Activated CD8-positive, alpha-beta T cell treated with anti-CD3 and anti-CD28 coated beads, Interleukin-2, amount 10 ng/mL, durations not matched to agents 7 days and 5 days (primary cell): ENCODE measurements around the gene PRIM2. TPM values are rescaled to one million over a fixed set of nuclear protein-coding genes. Genes with fewer than 3 reads are reported as not detected.
"Not testable (repeated sequence)": the region's sequence is repeated elsewhere in the genome, so short reads cannot be mapped to it uniquely, and the experiment has no call there.

Source experiments
- ATAC-seq: fragments of 150-1000 bp; cut with Tn5 transposase; one replicate; pipeline ENCODE4 v1.10.0; 2021; ENCODE audit warnings: moderate library complexity
- CTCF ChIA-PET: fragments of 350-600 bp; sonication (Branson Sonifier 250); formaldehyde crosslinking; loops from one replicate; lab custom pipeline; 2021; ENCODE audit warnings: antibody characterized with exemption; lab: Charles Lee
- POLR2A ChIA-PET: fragments of 350-600 bp; sonication (Branson Sonifier 250); formaldehyde crosslinking; loops from one replicate; lab custom pipeline; 2021; ENCODE audit warnings: antibody characterized with exemption; lab: Charles Lee
- DNase-seq: peaks from one replicate; pipeline ENCODE4 v3.0.0-alpha.2; 2020
- H3K27ac Mint-ChIP-seq: one replicate; pipeline ENCODE4 v1.8.0; 2021; ENCODE audit warnings: mild to moderate bottlenecking, mixed read lengths
- H3K27me3 Mint-ChIP-seq: one replicate; pipeline ENCODE4 v1.8.0; 2021; ENCODE audit warnings: low read depth, mixed read lengths
- H3K36me3 Mint-ChIP-seq: one replicate; pipeline ENCODE4 v1.8.0; 2021; ENCODE audit warnings: low read depth, mixed read lengths
- H3K4me1 Mint-ChIP-seq: one replicate; pipeline ENCODE4 v1.8.0; 2021; ENCODE audit warnings: low read depth, mixed read lengths
- H3K4me3 Mint-ChIP-seq: one replicate; pipeline ENCODE4 v1.8.0; 2021; ENCODE audit warnings: mild to moderate bottlenecking, mixed read lengths
- H3K9me3 Mint-ChIP-seq: one replicate; pipeline ENCODE4 v1.8.0; 2022; ENCODE audit warnings: mixed read lengths; ENCODE audit not compliant: insufficient read depth
- total RNA-seq, 2 experiments: library from RNA; stranded (reverse); gene quantifications; one replicate each; pipeline ENCODE4 v1.2.3, GENCODE V29; 2021

PRIM2 gene
- total RNA-seq, 2 experiments from 2014 or later: 41.4 to 46.5 TPM

DNA sequence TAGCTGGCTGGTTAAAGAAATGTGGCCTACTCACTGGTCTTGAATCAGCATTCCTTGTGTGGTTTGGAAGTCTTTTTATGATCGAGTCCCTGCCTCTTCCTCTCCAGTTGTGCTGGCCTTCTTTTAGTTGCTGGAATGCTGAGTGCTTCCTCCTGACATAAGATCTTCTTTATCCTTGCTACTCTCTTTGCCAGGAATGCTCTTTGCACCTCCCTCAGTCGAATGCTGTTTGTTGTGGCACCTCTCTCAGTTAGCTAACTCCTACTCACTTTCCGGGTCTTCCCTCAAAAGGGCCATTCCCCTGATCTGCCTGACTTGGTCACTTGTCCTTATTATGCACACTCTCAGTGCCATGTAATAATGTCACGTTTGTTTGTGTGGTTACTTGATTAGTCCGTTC lies 146.4 kb downstream of the PRIM2 start:
- ATAC-seq, H3K4me3 Mint-ChIP-seq, POLR2A ChIA-PET, H3K4me1 Mint-ChIP-seq, DNase-seq, CTCF ChIA-PET, H3K27ac Mint-ChIP-seq, H3K27me3 Mint-ChIP-seq, H3K9me3 Mint-ChIP-seq: not testable (repeated sequence)
- peaks cover 13% of the 10 kb centered on the region for H3K36me3 Mint-ChIP-seq

- DNase-seq, CTCF ChIA-PET, H3K27me3 Mint-ChIP-seq, H3K27ac Mint-ChIP-seq, H3K4me3 Mint-ChIP-seq, H3K9me3 Mint-ChIP-seq, POLR2A ChIA-PET, ATAC-seq, H3K4me1 Mint-ChIP-seq: not testable (repeated sequence)
- peaks cover 10% of the 10 kb centered on the region for H3K36me3 Mint-ChIP-seq
Observed at GRCh38 chr6:57465968-57466367, 148.5 kb downstream of the PRIM2 start.

- H3K4me1 Mint-ChIP-seq: no peaks in the 10 kb centered on the region
- no peak overlapping the region for H3K4me3 Mint-ChIP-seq
- H3K9me3 Mint-ChIP-seq: no peaks in the 10 kb centered on the region
- peaks cover 9% of the 10 kb centered on the region for H3K36me3 Mint-ChIP-seq
- H3K27ac Mint-ChIP-seq: no peak overlapping the region
- ATAC-seq (no peak), DNase-seq (no peak)
- ChIA-PET CTCF (no interaction called here), POLR2A (no interaction called here)
- H3K27me3 Mint-ChIP-seq: no peaks in the 10 kb centered on the region
Observed at GRCh38 chr6:57469072-57469471, 151.6 kb downstream of the PRIM2 start.

DNA sequence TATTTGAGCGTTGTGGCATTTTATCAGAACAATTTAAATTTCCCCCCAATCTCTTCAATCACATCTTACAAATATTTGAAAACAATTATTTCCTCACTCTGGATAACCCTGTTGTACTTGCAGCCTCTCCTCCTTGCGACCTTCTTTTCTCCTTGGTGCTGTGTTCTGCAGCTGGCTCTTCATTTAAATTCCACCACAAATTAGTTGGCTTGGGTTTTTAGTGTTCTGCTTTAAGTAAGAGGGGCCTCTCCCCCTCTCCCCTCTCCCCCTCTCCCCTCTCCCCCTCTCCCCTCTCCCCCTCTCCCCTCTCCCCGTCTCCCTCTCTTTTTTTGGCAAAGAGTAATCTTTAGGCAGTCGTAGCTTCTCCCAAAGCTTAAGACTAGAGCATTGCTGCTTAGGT lies 152.7 kb downstream of the PRIM2 start:
- H3K9me3 Mint-ChIP-seq, H3K27ac Mint-ChIP-seq, H3K36me3 Mint-ChIP-seq, DNase-seq, POLR2A ChIA-PET, H3K27me3 Mint-ChIP-seq, ATAC-seq, H3K4me3 Mint-ChIP-seq, CTCF ChIA-PET, H3K4me1 Mint-ChIP-seq: not testable (repeated sequence)

- H3K27ac Mint-ChIP-seq, DNase-seq, H3K4me1 Mint-ChIP-seq, H3K27me3 Mint-ChIP-seq, CTCF ChIA-PET, H3K4me3 Mint-ChIP-seq, POLR2A ChIA-PET, H3K9me3 Mint-ChIP-seq, H3K36me3 Mint-ChIP-seq, ATAC-seq: not testable (repeated sequence)
Observed at GRCh38 chr6:57471314-57471864, 154.0 kb downstream of the PRIM2 start.

- H3K4me1 Mint-ChIP-seq: not testable (repeated sequence)
Observed at GRCh38 chr6:57472861-57473362, 155.5 kb downstream of the PRIM2 start.

GRCh38 chr6:57474862-57475475 lies 157.5 kb downstream of the PRIM2 start:
- H3K27me3 Mint-ChIP-seq, H3K4me1 Mint-ChIP-seq, H3K4me3 Mint-ChIP-seq, POLR2A ChIA-PET, DNase-seq, H3K9me3 Mint-ChIP-seq, ATAC-seq, H3K27ac Mint-ChIP-seq, CTCF ChIA-PET, H3K36me3 Mint-ChIP-seq: not testable (repeated sequence)

More at GRCh38 chr6:57472861-57473362, 155.5 kb downstream of the PRIM2 start:
- ATAC-seq, H3K9me3 Mint-ChIP-seq, H3K27me3 Mint-ChIP-seq, POLR2A ChIA-PET, CTCF ChIA-PET, DNase-seq, H3K36me3 Mint-ChIP-seq, H3K4me3 Mint-ChIP-seq, H3K27ac Mint-ChIP-seq: not testable (repeated sequence)

DNA sequence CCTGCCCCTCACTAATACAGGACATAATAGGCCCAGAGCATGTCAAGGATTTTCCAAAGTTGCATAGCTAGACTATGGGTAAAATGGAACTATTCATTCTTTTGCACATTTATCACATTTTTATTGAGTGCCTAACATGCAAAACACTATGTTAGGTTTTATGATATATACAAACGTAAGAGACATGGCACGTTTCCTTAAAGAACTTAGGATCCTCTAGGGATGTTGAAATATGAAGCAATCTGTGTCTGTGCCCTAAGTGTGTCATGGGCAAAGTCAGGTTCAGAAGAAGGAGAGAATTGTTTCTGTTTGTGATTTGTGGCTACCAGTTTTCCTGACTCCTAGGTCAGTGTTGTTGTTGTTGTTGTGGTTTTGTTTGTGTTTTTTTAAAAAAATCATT lies 158.2 kb downstream of the PRIM2 start:
- ATAC-seq, H3K9me3 Mint-ChIP-seq, POLR2A ChIA-PET, H3K27me3 Mint-ChIP-seq, H3K4me3 Mint-ChIP-seq, DNase-seq, CTCF ChIA-PET, H3K36me3 Mint-ChIP-seq, H3K4me1 Mint-ChIP-seq, H3K27ac Mint-ChIP-seq: not testable (repeated sequence)

GRCh38 chr6:57480194-57480593 lies 162.8 kb downstream of the PRIM2 start:
- H3K27me3 Mint-ChIP-seq, DNase-seq, H3K4me3 Mint-ChIP-seq, H3K4me1 Mint-ChIP-seq, CTCF ChIA-PET, ATAC-seq, H3K27ac Mint-ChIP-seq, H3K9me3 Mint-ChIP-seq, POLR2A ChIA-PET: not testable (repeated sequence)
- peaks cover 11% of the 10 kb centered on the region for H3K36me3 Mint-ChIP-seq

- H3K4me3 Mint-ChIP-seq, DNase-seq, H3K36me3 Mint-ChIP-seq, H3K27ac Mint-ChIP-seq, POLR2A ChIA-PET, H3K27me3 Mint-ChIP-seq, ATAC-seq, H3K4me1 Mint-ChIP-seq, H3K9me3 Mint-ChIP-seq: not testable (repeated sequence)
- CTCF ChIA-PET: interaction anchor here (0.6 kb wide), 1 partner anchor 722 kb away, joined by 4 read pairs; no protein-coding TSS in a partner anchor
Observed at GRCh38 chr6:57481121-57481520, 163.7 kb downstream of the PRIM2 start.

- H3K4me1 Mint-ChIP-seq, ATAC-seq, H3K36me3 Mint-ChIP-seq, H3K27ac Mint-ChIP-seq, POLR2A ChIA-PET, H3K4me3 Mint-ChIP-seq, H3K9me3 Mint-ChIP-seq, CTCF ChIA-PET, DNase-seq, H3K27me3 Mint-ChIP-seq: not testable (repeated sequence)
Observed at GRCh38 chr6:57482471-57482870, 165.0 kb downstream of the PRIM2 start.

DNA sequence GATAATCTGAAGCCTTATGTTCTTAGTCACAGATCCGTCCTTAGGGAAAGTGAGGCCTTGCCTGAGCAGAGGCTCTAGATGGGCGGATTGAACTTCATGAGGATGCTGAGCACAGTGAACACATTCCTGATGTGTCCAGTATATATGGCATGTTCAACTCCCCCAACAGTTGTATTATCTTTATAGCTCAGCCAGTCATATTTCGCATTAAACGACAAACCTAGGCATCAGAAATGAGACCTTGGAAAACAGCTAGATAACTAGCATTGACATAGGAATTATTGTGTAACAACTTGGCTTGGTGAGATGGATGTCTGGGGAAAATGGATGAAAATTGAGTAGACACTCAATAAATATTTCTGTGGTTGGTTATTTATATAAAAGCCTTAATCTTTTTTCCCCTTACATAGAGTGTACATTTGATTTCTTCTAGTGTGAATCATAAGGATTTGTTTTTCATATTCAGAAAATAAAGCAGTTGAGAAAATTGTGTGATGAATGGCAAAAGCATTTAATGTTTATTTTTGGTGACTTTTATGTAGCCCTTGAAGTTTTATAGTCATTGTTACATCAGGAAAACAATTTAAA lies 169.2 kb downstream of the PRIM2 start:
- ATAC-seq, H3K27ac Mint-ChIP-seq, H3K36me3 Mint-ChIP-seq, POLR2A ChIA-PET, CTCF ChIA-PET, H3K4me3 Mint-ChIP-seq, H3K4me1 Mint-ChIP-seq, H3K27me3 Mint-ChIP-seq, DNase-seq, H3K9me3 Mint-ChIP-seq: not testable (repeated sequence)
